Cortex of kidney (tissue), 1 donor: Measurements from ENCODE around the gene FBXW5.

Experiments
- DNase-seq: peaks from one replicate; lab custom pipeline; 2025; lab: John Stamatoyannopoulos, UW

The FBXW5 gene

DNA sequence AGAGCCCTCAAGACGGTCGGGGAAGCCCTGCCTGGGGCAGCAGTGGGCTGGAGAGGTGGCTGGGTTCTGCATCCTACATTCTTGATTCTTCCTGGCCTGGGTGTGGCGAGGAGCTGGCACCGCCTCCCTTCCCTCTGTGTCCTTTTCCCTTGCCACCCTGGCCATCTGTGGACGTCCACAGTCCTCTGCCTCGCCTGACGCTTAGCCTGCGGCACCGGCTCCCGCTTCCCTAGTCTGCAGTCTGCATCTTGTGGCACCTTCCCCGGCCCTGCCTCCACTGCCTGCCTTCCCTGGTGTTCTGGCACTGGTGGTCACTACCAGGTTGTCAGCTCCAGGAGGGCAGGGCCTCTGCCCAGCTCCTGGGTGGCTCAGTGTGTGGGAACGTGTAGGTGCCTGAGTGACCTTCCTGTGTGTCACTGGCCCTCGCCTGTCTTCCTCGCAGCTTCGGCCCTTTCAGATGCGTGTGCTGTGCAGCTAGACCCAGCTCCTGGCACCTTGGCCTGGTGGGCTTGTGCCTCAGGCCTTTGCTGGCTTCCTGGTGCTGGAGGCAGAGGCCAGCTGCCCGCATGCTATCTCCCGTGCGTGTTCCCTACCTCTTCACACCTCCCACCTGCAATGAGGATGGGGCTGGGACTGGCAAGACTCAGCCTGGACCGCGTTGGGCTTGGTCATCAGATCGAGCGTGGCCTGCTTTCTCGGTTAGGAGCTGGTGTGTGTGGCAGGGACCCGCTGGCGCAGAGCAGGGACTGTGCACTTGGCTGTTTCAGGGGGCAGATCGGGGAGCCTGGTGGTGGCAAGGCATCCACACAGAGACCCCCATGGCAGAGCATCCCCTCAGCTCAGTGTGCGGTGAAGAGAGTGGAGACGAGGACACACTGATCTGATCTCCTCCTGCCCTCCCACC, 37.3 kb downstream of the FBXW5 start:
- DNase-seq: no peak

DNA sequence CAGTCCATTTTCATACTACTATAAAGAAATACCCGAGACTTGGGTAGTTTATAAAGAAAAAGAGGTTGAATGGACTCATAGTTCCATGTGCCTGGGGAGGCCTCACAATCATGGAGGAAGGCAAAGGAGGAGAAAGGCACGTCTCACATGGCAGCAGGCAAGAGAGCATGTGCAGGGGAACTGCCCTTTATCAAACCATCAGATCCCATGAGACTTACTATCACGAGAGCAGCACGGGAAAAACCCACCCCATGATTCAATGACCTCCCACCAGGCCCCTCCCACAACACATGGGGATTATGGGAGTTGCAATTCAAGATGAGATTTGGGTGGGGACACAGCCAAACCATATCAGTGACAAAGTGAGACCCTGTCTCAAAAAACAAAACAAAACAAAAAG, 38.3 kb downstream of the FBXW5 start:
- DNase-seq: no peak

DNA sequence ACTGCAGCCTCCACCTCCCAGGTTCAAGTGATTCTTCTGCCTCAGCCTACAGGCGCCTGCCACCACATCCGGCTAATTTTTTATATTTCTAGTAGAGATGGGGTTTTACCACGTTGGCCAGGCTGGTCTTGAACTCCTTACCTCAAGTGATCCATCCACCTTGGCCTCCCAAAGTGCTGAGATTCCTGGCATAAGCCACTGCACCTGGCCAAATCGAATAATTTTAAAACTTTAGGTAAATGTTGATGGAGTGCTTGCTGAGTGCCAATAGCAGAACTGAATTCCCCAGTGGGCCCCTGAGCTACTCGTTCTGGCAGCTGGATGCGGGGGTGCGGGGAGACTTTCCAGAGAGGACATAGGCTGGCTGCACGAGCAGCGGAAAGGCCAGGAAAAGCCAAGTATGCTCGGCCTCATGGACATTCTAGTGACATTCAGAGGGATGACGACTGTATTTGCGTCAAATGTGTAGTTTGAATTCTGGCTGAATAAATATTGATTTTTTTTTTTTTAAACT, 41.4 kb downstream of the FBXW5 start:
- no peak for DNase-seq

DNA sequence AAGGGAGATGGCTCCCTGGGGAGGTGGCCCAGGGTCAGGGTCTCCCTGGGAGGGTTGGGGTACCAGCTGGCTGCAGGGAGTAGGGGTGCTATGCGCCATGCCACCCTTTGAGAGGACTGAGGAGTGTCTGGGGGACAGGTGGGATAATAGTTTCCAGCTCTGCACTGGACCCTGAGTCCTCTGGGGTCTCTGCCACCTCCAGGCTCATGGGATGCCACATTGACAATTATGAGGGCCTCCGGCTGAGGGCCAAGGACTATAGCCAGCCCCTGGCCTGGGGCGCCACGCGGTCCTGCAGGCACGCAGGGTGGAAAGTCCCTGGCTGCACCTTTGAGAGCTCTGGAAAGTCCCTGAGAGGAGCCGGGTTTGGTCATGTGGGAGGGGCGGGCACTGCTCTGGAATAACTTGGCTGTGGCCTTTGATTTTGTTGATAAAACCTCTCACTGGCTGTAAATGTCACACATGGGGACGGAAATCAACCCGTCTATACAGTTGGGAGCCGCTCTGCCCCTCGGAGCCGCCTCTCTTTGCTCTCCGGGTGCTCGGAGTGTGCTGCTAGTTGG, 42.2 kb downstream of the FBXW5 start:
- DNase-seq: no peak

DNA sequence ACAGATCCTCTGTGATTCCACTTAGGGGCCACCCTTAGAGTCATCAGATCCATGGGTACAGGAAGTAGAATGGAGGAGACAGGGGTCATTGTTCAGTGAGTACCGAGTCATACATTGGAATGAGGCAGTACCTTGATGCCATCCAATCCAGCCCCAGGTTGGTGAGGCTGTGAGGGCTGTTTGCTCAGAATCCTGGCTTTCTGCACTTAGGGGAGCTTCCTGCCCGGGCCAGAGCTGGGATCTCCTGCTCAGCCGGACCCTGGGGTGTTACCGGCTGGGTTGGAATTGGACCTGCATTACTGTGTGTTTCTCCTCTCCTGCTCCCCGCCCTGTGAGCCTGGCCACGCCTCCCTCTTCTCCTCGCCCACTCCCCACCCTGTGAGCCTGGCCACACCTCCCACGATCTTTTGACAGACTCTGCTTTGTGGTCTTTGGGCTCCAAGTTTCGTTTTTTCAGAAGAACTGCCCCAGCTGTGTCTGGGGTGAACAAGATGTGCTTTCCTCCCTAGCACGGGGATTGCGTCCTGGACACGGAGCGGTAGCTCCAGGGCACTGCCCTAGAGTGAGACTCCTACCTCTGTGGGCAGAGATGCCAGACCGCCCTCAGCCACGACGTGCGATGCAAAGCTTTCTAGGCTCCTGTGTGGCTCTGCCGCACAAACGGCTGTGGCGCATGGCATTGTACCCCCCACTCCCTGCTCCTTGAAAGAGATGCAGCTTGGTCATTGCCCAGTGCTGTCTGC, 42.9 kb downstream of the FBXW5 start:
- no peak for DNase-seq

DNA sequence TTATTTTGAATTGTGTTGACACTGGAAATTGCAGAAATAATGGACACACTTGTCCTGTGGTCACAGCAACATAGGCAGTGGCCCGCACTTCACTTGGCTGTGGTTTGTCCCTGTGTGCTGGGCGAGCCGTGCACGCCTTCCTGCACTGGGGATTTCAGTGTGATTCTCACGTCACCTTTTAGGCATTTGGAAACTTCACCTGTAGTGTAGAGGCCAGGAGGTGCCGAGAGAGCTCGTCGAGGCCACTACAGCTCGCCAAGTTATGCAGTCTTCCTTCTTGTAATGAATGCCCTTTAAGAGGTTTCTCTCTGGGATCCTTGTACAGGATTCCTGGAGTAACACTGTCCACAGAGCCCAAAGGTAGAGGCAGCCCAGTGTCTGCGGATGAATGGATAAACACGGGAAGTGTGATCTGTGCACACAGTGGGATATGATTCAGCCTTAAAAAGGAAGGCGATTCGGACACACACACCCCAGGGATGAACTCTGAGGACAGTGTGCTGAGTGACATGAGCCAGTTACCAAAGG, 43.5 kb downstream of the FBXW5 start:
- no peak for DNase-seq

DNA sequence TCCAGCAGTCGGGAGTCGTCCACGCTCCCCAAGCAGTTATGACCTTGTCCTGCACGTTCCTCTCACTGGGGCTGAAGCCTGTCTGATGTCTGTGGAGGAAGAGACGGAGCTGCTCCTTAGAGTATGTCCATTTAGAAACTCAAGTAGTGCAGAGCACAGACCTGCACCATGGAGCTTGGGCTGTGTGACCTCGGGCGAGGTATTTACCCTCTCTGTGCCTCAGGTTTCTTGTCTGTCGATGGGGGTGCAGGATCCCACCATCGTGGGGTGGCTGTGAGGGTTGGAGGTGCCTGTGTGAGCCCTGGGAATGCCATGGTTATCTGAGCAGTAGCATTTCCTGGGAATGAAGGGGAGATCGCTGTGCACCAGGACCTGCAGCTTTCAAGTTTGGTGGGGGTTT, 44.0 kb downstream of the FBXW5 start:
- DNase-seq: no peak

DNA sequence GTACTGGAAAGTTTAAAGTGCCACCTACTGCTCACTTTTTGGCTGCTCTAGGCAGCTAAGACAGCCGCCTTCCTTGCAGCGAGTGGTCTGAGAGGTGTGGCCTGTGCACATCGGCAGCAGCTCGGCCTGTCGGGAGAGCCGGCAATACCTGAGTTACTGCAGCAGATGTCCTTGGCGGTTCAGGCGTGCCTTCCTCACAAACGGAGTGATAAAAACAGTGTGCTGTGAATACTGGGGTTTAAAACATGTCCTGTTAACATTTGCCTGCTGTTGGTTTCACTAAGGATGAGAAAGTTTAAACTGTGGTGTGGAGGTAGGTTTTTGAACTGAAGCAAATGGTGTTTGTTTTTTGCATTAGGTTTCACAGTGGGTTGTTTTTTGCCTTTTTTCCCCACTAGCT, 45.3 kb downstream of the FBXW5 start:
- no peak for DNase-seq

DNA sequence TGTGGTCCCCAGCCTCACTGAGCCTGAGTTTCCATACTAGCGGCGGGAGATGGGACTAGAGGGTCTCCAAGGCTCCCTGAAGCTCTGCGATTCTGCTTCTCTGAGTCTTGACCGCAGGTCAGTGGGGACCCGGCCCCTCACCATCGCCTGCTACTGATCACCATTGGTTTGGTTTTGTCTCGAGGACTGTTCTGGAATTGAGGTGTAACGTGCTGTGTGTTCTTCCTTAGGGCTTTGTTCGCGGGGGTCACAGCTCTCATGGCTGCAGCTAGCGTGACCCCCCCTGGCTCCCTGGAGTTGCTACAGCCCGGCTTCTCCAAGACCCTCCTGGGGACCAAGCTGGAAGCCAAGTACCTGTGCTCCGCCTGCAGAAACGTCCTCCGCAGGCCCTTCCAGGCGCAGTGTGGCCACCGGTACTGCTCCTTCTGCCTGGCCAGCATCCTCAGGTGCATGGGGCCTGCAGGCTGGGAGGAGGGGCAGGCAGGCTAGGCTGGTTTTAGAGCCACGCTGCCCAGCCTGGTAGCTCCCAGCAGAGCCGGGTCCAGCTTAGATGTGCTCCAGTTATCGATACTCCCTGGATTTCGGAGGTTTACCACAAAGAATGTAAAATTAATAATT, 45.9 kb downstream of the FBXW5 start:
- no peak for DNase-seq

DNA sequence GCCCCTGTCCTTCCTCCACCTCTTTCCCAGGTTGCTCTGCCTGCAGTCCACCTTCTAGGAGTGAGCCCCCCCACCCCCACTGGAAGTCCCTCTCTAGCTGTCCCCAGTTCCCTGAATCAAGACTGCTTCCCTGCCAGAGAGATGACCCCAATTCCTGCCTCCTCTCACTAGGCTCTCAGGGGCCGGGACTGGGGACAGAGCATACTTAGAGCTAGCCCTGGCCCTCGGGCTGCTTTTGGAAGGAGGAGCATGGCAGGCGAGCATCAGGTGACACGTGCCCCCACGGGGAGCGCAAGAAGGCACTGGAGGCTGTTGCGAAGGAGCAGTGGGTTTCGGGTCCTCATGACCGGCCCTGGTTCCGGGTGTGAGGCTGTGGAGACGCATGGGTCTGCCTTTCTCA, 48.5 kb downstream of the FBXW5 start:
- no peak for DNase-seq

DNA sequence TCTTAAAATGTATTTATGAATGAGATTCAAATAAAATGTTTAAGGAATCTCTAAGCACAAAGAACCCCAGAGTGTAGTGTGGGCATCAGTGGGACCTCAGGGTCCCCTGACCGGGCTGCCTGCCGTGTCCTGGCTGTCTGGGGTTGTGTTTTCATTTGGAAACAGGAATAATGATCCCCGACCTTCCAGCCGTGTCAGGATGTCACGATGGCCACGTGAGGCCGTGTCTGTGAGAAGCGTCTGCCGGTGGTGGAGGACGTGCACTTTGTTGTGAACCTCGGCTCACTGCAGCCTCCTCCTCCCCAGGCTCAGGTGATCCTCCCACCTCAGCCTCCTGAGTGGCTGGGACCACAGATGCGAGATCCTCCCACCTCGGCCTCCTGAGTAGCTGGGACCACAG, 53.9 kb downstream of the FBXW5 start:
- no peak for DNase-seq
